ENCODE measurements around the gene GTF2H1. TPM values are rescaled to one million over a fixed set of nuclear protein-coding genes. Genes with fewer than 3 reads are reported as not detected.

Gene GTF2H1
- total RNA-seq, 8 experiments from 2014 or later, result 22.9 to 88.8 (median 41.7) TPM

GRCh38 chr11:18368221-18368620 lies 45.9 kb downstream of the GTF2H1 start:
- 43 to 90% (median 88%) methylated on average over 1 to 2 of the region's 2 CpGs; no CpG with 5 or more reads in 5 of the 10 experiments for WGBS, 10 experiments
- Histone ChIP-seq H3K27ac (no peak overlapping the region), H3K4me1 (replicated peaks in 1 of 2) (no peaks in the 10 kb centered on the region), H3K4me3 (no peak overlapping the region)
- in situ Hi-C loops (cut with MboI; ENCODE audit: low pct_unique_long_range_greater_than_20kb in 2 of 9, low sequenced_read_pairs in 9 of 9, unreplicated experiment in 9 of 9), result no loop called here
- peak in 1 of 8 experiments; percentile 34 for ATAC-seq (replicated peaks in 6 of 8)

DNA sequence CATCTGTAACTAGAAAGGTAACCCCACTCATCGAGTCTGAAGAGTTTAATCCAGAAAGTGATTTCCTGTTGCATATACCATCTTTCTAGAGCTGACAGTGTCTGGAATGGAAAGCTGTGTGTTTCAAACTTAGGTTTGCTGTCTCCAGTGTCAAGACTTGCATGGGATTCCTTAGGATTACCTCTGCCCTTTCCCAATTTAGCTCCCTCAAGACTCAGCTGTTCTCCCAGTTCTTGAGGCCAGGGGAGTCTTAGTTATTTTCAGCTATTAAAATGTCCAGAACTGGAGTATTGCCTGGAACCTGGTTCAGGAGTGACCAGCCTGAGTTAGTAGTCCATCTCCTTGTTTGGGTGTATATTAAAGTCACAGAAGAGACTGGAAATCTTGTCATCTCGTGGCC lies 47.0 kb downstream of the GTF2H1 start:
- H3K27ac ChIP-seq, result no peak overlapping the region
- H3K4me1 ChIP-seq (replicated peaks in 1 of 2), result no peaks in the 10 kb centered on the region
- in situ Hi-C loops (cut with MboI; ENCODE audit: low pct_unique_long_range_greater_than_20kb in 2 of 9, low sequenced_read_pairs in 9 of 9, unreplicated experiment in 9 of 9), result no loop called here
- no peak overlapping the region for H3K4me3 ChIP-seq
- ATAC-seq (replicated peaks in 6 of 8), result no peak
- WGBS, 10 experiments, result 40 to 100% (median 100%) methylated on average over 1 to 2 of the region's 2 CpGs; no CpG with 5 or more reads in 3 of the 10 experiments

DNA sequence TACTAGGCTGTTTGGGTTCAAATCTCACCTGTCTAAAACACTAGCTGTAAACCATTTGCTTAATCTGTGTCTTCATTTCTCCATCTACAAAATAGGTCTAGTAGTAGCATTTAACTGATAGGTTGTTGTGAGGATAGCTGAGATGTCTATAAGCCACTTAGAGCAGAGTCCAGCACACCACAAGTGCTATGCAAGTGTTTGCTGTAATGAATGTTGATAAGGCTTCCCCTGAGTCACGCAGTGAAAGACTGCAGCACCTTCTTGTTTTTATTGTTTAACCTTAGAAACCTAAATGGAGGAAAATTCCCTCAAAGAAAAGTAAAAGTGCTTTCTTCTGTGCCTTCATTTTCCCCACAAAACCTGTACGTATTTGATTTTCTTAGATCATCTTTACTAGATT lies 48.9 kb downstream of the GTF2H1 start:
- Histone ChIP-seq H3K27ac (no peak overlapping the region), H3K4me3 (no peak overlapping the region), H3K4me1 (replicated peaks in 1 of 2) (no peaks in the 10 kb centered on the region)
- ATAC-seq (replicated peaks in 6 of 8), result no peak
- WGBS, 10 experiments, result 93 to 100% (median 94%) methylated on average over 1 to 2 of the region's 2 CpGs; no CpG with 5 or more reads in 3 of the 10 experiments
- in situ Hi-C loops (cut with MboI; ENCODE audit: low pct_unique_long_range_greater_than_20kb in 2 of 9, low sequenced_read_pairs in 9 of 9, unreplicated experiment in 9 of 9), result no loop called here

DNA sequence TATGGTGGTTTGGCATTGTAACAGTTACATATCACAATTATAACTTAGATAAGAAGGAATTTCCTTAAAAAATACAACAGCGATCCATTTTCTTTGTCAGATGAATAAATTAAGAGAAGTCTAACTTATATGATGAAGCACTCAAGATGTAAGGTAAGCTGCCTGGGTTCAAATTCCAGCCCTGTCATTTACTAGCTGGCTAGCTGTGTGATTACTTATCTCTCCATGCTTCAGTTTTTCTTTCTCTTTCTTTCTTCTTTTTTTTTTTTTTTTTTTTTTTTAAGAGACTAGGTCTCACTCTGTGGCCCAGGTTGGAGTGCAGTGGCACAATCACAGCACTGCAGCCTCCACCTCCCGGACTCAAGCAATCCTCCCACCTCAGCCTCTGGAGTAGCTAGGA lies 49.8 kb downstream of the GTF2H1 start:
- WGBS, 10 experiments, result 85 to 100% (median 100%) methylated on average over 1 to 2 of the region's 2 CpGs
- Histone ChIP-seq H3K27ac (no peak overlapping the region), H3K4me1 (replicated peaks in 1 of 2) (no peaks in the 10 kb centered on the region), H3K4me3 (no peak overlapping the region)
- no peak for ATAC-seq (replicated peaks in 6 of 8)
- in situ Hi-C loops (cut with MboI; ENCODE audit: low pct_unique_long_range_greater_than_20kb in 2 of 9, low sequenced_read_pairs in 9 of 9, unreplicated experiment in 9 of 9), result no loop called here

GRCh38 chr11:18374956-18375355 lies 52.6 kb downstream of the GTF2H1 start:
- 20 to 100% (median 76%) methylated on average over 1 to 2 of the region's 2 CpGs; no CpG with 5 or more reads in 2 of the 10 experiments for WGBS, 10 experiments
- ATAC-seq (replicated peaks in 6 of 8), result no peak
- H3K27ac ChIP-seq, result no peak overlapping the region
- in situ Hi-C loops (cut with MboI; ENCODE audit: low pct_unique_long_range_greater_than_20kb in 2 of 9, low sequenced_read_pairs in 9 of 9, unreplicated experiment in 9 of 9), result no loop called here
- no peak overlapping the region for H3K4me3 ChIP-seq
- H3K4me1 ChIP-seq (replicated peaks in 1 of 2), result no peaks in the 10 kb centered on the region

DNA sequence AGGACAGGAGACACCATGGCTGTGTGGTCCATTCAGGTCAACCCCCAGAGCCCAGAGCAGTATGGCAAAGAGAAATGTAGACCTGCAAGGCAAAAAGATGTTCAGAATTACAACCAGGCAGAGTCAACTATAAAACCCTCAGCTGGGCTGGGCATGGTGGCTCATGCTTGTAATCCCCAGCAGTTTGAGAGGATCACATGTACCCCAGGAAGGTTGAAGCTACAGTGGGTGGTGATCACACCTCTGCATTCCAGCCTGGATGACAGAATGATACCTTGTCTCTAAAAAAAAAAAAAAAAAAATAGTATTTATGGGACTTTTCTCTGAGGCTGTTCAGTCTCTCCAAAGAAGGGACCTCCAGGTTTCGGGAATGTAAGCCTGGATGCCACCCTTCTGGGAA lies 53.6 kb downstream of the GTF2H1 start:
- Histone ChIP-seq H3K4me3 (no peak overlapping the region), H3K4me1 (replicated peaks in 1 of 2) (no peaks in the 10 kb centered on the region), H3K27ac (no peak overlapping the region)
- 75 to 100% (median 89%) methylated on average over 1 of the region's 1 CpG; no CpG with 5 or more reads in 7 of the 10 experiments for WGBS, 10 experiments
- no peak for ATAC-seq (replicated peaks in 6 of 8)
- in situ Hi-C loops (cut with MboI; ENCODE audit: low pct_unique_long_range_greater_than_20kb in 2 of 9, low sequenced_read_pairs in 9 of 9, unreplicated experiment in 9 of 9), result no loop called here

DNA sequence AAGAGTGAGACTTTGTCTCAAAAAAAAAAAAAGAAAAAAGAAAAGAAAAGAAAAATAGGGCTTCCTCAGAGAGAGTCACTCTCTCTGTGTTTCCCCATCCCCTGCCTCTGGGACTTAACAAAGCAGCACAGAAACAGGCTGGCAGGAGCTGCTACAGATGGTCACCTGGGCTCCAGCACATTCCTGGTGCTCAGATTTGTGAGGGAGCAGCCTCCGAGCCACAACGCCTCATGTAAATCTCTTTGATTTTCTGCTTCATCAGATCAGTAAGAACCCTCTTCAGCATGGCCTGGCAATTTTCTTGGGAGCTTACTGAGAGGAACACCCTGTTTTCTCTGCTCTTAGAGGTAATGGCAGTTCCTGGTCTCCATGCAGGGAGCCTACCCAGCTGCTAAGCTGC lies 56.8 kb downstream of the GTF2H1 start:
- ATAC-seq (replicated peaks in 6 of 8), result peak in 2 of 8 experiments; percentile 26 to 35
- in situ Hi-C loops (cut with MboI; ENCODE audit: low pct_unique_long_range_greater_than_20kb in 2 of 9, low sequenced_read_pairs in 9 of 9, unreplicated experiment in 9 of 9), result no loop called here
- Histone ChIP-seq H3K4me1 (replicated peaks in 1 of 2) (peaks cover 7 to 13% of the 10 kb centered on the region in 2 donors), H3K27ac (no peak overlapping the region), H3K4me3 (no peak overlapping the region)
- WGBS, 10 experiments, result 0 to 38% (median 13%) methylated on average over 1 to 2 of the region's 2 CpGs; no CpG with 5 or more reads in 6 of the 10 experiments

DNA sequence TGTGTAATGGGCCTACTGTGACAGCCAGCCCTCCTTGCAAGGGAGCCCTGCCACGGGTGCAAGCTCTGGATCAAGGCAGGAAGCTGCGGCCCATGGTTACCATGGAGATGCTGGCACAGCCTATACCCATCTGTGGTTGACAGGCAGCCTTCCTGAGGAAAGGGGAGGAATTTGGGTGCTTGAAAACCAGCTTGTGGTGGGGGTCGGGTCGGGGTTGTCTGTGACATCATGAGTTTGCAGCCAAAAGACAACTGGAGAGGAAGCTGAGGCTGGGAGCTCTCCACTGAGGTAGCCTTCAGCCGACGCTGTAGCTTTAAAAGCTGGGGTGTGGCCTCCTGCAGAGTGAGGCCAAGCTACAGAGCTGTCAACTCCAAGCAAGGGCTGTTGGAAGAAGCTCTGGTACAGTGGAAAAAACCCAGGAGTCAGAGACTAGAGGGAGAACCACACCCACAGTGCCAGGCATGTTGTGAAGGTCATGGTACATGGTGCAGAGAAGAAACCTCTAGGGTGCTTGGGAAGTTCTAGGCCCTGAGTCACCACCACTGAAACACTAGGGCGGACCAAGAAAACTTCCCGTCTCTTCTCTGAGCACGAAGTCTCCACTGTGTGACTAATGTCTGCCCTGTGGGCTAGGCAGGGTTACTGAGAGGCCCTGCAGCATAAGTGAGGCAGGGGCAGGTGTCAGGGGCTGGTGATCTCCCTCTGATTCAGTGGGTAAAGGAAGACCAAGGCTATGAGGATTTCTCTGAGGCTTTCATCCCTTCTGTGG lies 61.2 kb downstream of the GTF2H1 start:
- Histone ChIP-seq H3K4me1 (replicated peaks in 1 of 2) (peaks cover 8 to 16% of the 10 kb centered on the region in 2 donors), H3K27ac (peak overlapping the region in 1 of 2 donors; percentile 42), H3K4me3 (no peak overlapping the region)
- ATAC-seq (replicated peaks in 6 of 8), result peak; percentile 69 to 89 (median 78)
- 0 to 80% (median 40%) methylated on average over 1 to 5 of the region's 9 CpGs; no CpG with 5 or more reads in 3 of the 10 experiments for WGBS, 10 experiments
- in situ Hi-C loops (cut with MboI; ENCODE audit: low pct_unique_long_range_greater_than_20kb in 2 of 9, low sequenced_read_pairs in 9 of 9, unreplicated experiment in 9 of 9), result no loop called here

GRCh38 chr11:18384157-18384641 lies 61.8 kb downstream of the GTF2H1 start:
- Histone ChIP-seq H3K4me1 (replicated peaks in 1 of 2) (peaks cover 8 to 16% of the 10 kb centered on the region in 2 donors), H3K27ac (peak overlapping the region in 1 of 2 donors; percentile 42), H3K4me3 (no peak overlapping the region)
- peak; percentile 62 to 77 (median 73) for ATAC-seq (replicated peaks in 6 of 8)
- in situ Hi-C loops (cut with MboI; ENCODE audit: low pct_unique_long_range_greater_than_20kb in 2 of 9, low sequenced_read_pairs in 9 of 9, unreplicated experiment in 9 of 9), result no loop called here
- WGBS, 10 experiments, result 0 to 80% (median 63%) methylated on average over 1 to 3 of the region's 3 CpGs; no CpG with 5 or more reads in 5 of the 10 experiments

- Histone ChIP-seq H3K27ac (no peak overlapping the region), H3K4me1 (replicated peaks in 1 of 2) (peaks cover 7 to 9% of the 10 kb centered on the region in 2 donors), H3K4me3 (no peak overlapping the region)
- 60 to 100% (median 96%) methylated on average over 1 to 3 of the region's 3 CpGs; no CpG with 5 or more reads in 2 of the 10 experiments for WGBS, 10 experiments
- in situ Hi-C loops (cut with MboI; ENCODE audit: low pct_unique_long_range_greater_than_20kb in 2 of 9, low sequenced_read_pairs in 9 of 9, unreplicated experiment in 9 of 9), result no loop called here
- ATAC-seq (replicated peaks in 6 of 8), result no peak
These were observed 67.7 kb downstream of the GTF2H1 start for GRCh38 chr11:18390088-18390487.

DNA sequence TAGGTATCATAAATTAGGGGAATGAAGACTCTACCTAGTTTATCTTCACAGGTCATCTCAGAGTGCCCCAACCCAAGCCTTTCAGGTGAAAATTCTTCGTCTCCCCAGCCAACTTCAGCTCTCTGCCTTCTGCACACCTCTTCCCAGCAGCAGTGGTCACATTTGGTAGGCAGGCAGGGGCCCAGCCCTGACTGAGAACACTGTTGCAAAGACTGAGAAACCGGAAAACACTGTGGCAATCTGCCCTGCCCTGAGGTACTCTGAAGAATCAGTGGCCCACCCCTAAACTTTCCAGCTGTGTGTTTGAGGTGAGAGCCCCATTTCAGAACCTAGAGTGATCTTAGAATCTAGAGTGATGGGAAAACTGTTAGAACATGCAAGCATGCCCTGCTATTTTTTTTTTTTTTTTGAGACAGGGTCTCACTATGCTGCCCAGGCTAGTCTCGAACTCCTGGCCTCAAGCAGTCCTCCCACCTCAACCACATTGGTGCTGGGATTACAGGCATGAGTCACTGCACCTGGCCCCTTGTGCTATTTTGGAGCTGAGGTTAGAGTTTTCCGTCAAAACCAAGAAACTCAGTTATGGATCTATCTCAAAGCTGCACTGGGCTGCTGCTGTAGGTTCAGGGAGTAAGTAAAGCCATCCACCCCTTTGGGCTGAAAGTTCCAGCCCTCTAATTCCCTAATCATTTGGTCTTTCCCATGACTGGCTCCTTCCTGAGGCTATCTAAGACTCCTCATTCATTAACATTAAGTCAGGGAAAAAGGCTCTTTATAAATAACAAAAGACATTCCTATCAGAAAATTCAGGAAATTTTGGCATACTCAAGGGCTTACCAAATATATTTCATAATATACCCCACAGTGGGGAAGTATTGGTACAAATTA lies 70.3 kb downstream of the GTF2H1 start:
- WGBS, 10 experiments, result 17 to 100% (median 100%) methylated on average over 1 to 3 of the region's 4 CpGs; no CpG with 5 or more reads in 3 of the 10 experiments
- in situ Hi-C loops (cut with MboI; ENCODE audit: low pct_unique_long_range_greater_than_20kb in 2 of 9, low sequenced_read_pairs in 9 of 9, unreplicated experiment in 9 of 9), result no loop called here
- no peak for ATAC-seq (replicated peaks in 6 of 8)
- Histone ChIP-seq H3K4me1 (replicated peaks in 1 of 2) (peaks cover 11 to 12% of the 10 kb centered on the region in 2 donors), H3K27ac (no peak overlapping the region), H3K4me3 (no peak overlapping the region)

- peak overlapping the region; percentile 59 to 73 for H3K27ac ChIP-seq
- ATAC-seq (replicated peaks in 6 of 8), result peak in 3 of 8 experiments; percentile 1 to 3 (median 2)
- H3K4me1 ChIP-seq (replicated peaks in 1 of 2), result peaks cover 11 to 12% of the 10 kb centered on the region in 2 donors
- in situ Hi-C loops (cut with MboI; ENCODE audit: low pct_unique_long_range_greater_than_20kb in 2 of 9, low sequenced_read_pairs in 9 of 9, unreplicated experiment in 9 of 9), result no loop called here
- peak overlapping the region; percentile 43 to 68 (median 46) for H3K4me3 ChIP-seq
- WGBS, 10 experiments, result 24 to 83% (median 60%) methylated on average over 3 to 17 of the region's 22 CpGs; no CpG with 5 or more reads in 1 of the 10 experiments
These were observed 71.4 kb downstream of the GTF2H1 start for GRCh38 chr11:18393581-18394274.

Data from motor neuron (in vitro differentiated cells).